NCI-H2227 treated with DMSO at 0.1 percent for 48 hours (cell line): ENCODE data around the gene LCT.
"Not testable (repeated sequence)": the region's sequence is repeated elsewhere in the genome, so short reads cannot be mapped to it uniquely, and the experiment has no call there.

Experiments used
- DNase-seq: peaks from one replicate; lab custom pipeline; 2025; lab: John Stamatoyannopoulos, UW

LCT gene

DNA sequence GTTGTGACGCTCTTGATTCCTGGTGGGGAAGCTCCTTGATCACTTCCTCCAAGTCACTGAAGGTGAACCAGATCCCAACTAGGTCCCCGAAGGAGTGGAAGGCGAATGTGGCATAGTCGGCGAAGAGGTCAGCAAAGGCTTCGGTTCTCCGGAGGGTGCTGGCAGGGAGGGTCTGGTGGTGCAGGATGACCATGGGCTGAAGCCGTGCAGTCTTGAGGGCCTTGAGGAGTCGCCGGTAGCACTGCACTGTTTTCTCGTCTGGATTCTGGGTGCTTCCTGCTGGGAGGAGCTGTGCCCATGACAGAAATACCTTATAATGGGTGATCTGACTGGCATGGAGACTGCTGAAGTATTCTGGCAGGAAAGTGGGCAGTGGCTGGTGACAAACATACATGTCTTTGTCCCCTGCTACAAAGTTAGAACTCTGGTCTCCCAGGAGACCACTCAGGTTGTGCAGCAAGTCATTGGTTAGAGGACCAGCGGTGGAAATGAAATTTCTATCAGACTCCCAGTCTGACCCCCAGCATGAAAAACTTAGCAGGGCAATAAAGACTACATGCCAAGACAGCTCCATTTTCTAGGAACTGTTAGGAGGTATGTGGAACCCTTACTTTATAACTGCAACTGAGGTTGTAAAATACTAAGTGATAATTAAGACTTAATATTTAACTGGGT is at the start of gene LCT:
LCT (minus strand) TSS at position 589 of the 675 bp plus-strand sequence; CDS start at position 574, 15 bp downstream.
- DNase-seq, result no peak

- no peak for DNase-seq
Measured at GRCh38 chr2:135885709-135886108, 48.7 kb upstream of the LCT start.

DNA sequence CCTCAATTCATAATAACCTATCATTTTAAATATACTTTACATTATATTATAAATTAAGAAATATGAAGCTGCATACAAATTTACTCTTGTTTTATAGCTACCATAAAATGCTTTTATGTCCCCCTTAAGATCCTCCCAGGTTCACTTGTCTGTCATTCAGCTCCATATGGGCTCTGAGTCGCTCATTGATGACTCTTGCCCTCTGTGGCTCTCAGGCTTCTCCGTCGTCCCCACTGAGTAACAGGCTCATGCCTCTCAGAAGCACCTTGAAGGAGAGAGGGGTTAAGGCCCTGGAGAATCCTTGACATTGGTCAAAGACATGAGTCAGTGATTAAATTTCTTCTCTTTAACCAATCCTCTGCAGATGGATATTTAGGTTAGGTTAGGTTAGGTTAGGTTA is 45.4 kb upstream of the LCT start:
- no peak for DNase-seq

GRCh38 chr2:135876770-135877169 is 39.8 kb upstream of the LCT start:
- not testable (repeated sequence) for DNase-seq

- DNase-seq, result peak; percentile 99
Measured at GRCh38 chr2:135876066-135876711, 39.2 kb upstream of the LCT start, which contains the start of gene MCM6. Gene MCM6 (minus strand): TSS chr2:135876443. CDS start chr2:135876365, 78 bp downstream.

GRCh38 chr2:135875491-135876065 is 38.6 kb upstream of the LCT start:
- peak; percentile 37 for DNase-seq

DNA sequence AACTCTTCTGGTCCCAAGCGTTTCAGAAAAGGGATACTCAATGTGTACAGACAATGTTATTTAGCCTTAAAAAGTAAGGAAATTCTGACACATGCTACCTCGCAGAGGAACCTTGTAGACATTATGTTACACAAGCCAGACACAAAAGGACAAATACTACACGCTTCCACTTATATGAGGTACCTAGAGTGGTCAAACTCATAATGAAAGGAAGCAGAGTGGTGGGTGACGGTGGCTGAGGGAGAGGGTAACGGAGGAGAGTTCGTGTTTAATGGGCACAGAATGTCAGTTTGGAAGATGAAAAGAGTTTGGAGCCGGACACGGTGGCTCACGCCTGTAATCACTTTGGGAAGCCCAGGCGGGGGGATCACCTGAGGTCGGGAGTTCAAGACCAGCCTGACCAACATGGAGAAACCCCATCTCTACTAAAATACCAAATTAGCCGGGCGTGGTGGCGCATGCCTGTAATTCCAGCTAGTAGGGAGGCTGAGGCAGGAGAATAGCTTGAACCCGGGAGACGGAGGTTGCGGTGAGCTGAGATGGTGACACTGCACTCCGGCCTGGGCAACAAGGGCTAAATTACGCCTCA is 37.9 kb upstream of the LCT start:
- no peak for DNase-seq

GRCh38 chr2:135870571-135870970 is 33.6 kb upstream of the LCT start:
- DNase-seq, result no peak

GRCh38 chr2:135863233-135863632 is 26.2 kb upstream of the LCT start:
- DNase-seq, result no peak

GRCh38 chr2:135862718-135863117 is 25.7 kb upstream of the LCT start:
- no peak for DNase-seq

DNA sequence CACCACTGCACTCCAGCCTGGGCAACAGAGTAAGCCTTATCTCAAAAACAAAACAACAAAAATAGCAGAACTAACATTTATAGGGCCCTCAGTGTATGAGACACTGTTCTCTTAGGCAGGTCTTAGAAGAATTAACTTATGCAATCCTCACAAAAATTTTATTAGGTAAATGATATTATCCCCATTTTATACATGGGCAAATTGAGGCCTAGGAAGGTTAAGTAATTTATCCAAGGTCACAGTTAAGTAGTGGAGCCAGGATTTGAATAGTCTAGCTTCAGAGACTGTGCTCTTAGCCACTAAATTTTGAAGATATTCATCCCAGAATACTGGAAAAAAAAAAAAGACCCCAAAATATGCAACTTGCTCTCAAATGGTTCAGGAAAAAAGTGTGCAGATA is 16.4 kb upstream of the LCT start:
- DNase-seq, result no peak

GRCh38 chr2:135851858-135852257 is 14.9 kb upstream of the LCT start:
- DNase-seq, result no peak

DNA sequence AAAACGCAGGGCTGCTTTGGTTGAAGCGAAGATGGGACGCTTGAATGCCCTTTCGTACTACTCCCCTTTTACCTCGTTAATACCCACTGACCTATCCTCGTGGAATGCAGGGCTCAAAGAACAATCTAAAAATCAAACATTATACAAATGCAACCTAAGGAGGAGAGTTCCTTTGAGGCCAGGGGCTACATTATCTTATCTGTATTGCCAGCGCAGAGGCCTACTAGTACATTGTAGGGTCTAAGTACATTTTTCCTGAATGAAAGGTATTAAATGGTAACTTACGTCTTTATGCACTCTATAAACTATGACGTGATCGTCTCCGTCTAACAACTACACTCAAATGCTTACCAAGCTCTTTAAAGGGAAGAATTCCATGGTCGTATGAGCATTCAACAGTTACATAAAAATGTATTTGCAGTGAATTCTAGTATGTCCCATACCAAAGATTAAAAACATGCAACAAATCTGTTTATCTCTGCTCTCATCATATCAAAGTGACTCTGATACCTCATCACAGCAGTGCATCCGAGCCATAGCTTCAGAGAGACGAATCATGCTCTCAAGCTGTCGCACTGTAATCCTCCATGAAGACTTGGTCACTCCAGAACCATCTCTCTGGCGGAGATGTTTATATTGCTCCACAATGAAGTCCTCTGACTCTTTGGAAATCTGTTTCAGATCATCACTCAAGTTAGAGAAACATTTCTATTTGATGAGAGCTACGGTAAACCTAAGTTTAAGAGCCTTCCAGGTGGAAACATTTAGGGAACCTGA is 14.1 kb upstream of the LCT start:
- DNase-seq, result no peak

GRCh38 chr2:135849087-135849486 is 12.1 kb upstream of the LCT start:
- DNase-seq, result no peak

DNA sequence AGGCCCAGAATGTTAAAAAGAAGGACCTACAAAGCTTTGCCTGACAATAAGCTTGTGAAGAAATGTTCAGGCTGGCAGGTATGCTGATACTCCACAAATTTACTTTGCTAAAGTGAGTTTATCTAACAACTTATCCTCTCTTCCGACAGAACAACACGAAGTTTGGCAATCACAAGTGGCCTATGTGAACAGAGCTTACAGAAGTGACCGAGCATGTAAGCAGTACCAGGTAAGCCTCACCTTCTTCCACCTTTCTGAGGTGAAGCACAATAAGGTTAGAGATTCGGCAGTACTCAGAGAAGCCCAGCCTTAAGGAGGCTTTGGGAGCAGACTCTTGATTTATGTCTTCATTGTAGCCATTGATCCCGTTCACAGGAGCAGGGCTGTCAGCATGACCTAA is 9.0 kb upstream of the LCT start:
- DNase-seq, result no peak

DNA sequence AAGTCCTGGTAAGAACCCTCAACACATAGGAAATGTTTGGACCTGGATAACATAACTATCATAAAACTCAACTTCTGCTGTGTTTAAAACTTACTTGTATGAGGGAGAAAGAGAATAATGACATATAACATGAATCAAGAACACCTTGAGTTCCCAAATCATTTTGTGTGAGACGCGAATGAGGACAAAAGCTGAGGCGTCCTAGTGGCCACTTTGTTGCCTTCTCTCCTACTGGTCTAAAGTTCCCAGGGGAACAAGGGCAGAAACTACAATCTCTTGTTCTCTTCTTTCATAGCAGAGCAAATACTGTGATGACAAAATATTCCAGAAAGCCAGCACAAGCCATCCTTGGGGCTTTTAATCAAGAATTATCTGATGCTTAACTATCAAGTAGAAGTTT is 8.3 kb upstream of the LCT start:
- DNase-seq, result no peak

DNA sequence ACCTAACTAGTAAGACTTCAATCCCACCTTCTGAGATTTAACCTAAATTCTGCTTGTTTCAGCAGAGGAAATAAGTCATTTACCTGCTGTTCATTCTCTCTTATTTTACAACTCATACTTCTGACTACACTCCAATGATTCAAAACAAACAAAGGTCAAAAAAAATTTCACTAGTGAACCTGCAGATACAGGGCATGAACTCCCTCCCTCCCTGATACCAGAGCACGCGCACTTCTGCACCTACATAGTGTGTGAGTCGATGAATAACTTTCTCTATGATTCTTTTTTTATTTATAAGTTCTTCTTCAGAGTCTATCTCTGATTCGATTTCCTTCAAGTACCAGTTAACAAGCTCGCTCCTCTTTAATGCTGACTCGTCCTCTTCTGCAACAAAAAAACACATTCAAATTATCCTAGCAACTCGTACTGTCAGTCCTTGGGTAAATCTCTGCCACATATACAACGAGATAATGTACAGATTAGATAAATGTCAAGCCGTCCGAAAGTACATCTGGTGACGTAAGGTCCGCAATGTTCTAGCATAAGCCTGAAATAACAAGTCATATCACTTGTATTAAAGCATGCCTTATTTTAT is 7.4 kb upstream of the LCT start:
- DNase-seq, result no peak

DNA sequence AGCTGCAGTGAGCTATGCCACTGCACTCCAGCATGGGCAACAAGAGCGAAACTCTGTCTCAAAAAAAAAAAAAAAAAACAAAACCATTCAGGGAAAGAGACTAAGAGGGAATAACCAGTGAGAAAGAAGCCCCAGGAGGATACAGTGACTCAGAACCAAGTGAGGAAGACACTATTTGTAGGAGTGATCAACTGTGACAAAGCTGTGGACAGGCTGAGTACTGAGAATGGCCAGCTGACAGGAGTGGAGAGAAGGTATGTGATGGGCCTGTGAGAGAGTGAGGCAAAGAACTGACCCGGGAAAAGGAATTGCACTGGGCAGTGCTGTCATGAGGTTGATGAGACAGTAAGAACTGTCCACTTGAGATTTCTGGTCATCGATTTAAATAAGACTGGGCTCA is 6.7 kb upstream of the LCT start:
- no peak for DNase-seq

GRCh38 chr2:135840601-135841000 is 3.6 kb upstream of the LCT start:
- no peak for DNase-seq

DNA sequence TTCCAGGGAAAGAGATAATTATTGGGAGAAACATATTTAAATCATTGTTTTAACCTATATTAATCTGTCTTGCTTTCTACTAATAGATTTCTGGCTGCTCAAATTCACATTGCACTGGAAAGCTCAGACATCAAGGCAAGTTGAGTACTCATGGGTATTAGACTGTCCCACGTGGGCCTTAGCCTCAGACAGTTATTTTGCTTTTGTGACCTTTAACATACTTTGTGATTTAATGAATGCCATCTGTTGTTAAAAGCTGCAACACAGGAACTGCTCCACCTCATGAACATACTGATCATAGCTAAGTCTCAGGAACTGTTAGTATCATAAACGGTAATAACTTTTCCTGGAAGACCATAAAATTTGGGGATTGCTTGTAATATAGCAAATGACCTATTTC is 2.7 kb upstream of the LCT start:
- no peak for DNase-seq

GRCh38 chr2:135838502-135838901 is 1.5 kb upstream of the LCT start:
- no peak for DNase-seq

GRCh38 chr2:135832891-135833290 is 4.1 kb downstream of the LCT start:
- DNase-seq, result no peak
